Left lung (tissue), 10 donors: Measurements from ENCODE around the gene ZNF423. TPM values are rescaled to one million over a fixed set of nuclear protein-coding genes. Genes with fewer than 3 reads are reported as not detected.

Source experiments
- ATAC-seq: fragments of 200-7000 bp; cut with Tn5 transposase; one replicate; pipeline ENCODE4 v1.9.1; 2020; ENCODE audit warnings: moderate library complexity
- DNase-seq, 4 donors: peaks; one replicate each; pipeline ENCODE4 v3.0.0-alpha.2; 2013 to 2020
- H3K27ac ChIP-seq, 2 donors: fragments of 200-600 bp; sonication (generic) in 1 of 2; one replicate each; pipeline versions ENCODE4 v1.5.0 to v1.8.0; 2020 to 2021
- H3K27me3 ChIP-seq, 2 donors: fragments of 200-600 bp; sonication (generic) in 1 of 2; one replicate each; pipeline versions ENCODE4 v1.5.0 to v1.8.0; 2020 to 2021
- H3K36me3 ChIP-seq, 2 donors: fragments of 200-600 bp; sonication (generic) in 1 of 2; one replicate each; pipeline versions ENCODE4 v1.5.0 to v1.8.0; 2020 to 2021
- H3K4me1 ChIP-seq, 2 donors: fragments of 200-600 bp; one replicate each; pipeline ENCODE4 v1.8.0; 2021
- H3K4me3 ChIP-seq, 2 donors: fragments of 200-600 bp; sonication (generic) in 1 of 2; one replicate each; pipeline versions ENCODE4 v1.5.0 to v1.8.0; 2020 to 2021; ENCODE audit warnings: mild to moderate bottlenecking in 1 of 2
- H3K9me3 ChIP-seq, 2 donors: fragments of 200-600 bp; sonication (generic) in 1 of 2; one replicate each; pipeline versions ENCODE4 v1.5.0 to v1.8.0; 2020 to 2021
- CTCF ChIP-seq, 2 donors: fragments of 200-600 bp; sonication (generic) in 1 of 2; IDR thresholded peaks; one replicate each; pipeline versions ENCODE4 v1.5.0 to v1.8.0; 2021; ENCODE audit warnings: antibody characterized with exemption in 2 of 2
- intact Hi-C, 2 donors: fragments of 100-400 bp; cut with DNase I; formaldehyde crosslinking; loops; one replicate each; pipeline versions ENCODE4 v1.11.2 to v1.14.2; 2022
- polyA plus RNA-seq, 6 donors: library from polyadenylated mRNA; unstranded; fragments of 120-200 nt; gene quantifications; one replicate each; pipeline ENCODE4 v1.2.1, GENCODE V29; 2013; ENCODE audit not compliant: insufficient read length in 6 of 6
- total RNA-seq, 2 donors: library from RNA; stranded (reverse); fragmentation: NEBNext Ultra II Directional; extraction: Animal tissue kit (Norgen Biotek cat#: 25700); gene quantifications; one replicate each; pipeline ENCODE4 v1.2.1, GENCODE V29; 2021
- donor health status: DM: no; HTN: yes; CAD: no.
- donor health status: DM: no; HTN: no; CAD: no.

ZNF423 gene
- total and polyA plus RNA-seq, 8 donors, result 7.8 to 30.5 (median 26.6) TPM

DNA sequence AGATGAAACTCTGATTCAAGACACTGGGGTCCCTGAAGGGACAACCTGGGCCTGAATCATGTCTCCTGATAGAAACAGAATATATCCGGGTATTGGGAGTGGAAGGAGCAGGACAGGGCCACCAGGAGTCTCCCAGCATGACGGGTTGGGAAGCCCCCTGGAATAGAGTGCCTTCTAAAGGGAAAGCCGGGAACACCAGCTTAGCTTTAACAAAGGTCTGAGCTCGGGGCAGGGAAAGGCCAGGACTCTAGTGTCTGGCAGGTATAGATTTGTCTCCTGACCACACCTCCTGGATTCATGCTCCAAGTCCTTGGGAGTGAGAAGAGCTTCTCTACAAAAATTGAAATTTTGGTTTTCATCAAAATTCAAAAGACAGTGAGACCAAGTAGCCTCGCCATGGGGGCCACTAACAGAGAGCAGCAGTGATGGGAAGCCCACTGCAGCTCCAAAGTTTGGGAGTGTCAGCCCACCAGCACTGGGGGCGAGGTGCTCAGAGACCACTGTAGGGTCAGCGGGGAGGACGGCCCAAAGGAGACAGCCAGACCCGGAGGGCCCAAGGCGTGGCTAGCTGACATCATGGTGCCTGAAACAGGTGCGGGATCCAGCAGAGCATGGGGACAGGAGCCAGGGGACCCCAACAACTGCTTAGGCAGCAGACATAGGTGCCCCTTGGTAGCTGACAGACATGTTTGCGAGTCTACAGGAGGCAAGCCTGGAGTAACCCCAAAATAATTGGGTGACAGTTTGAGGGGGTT, 401.3 kb downstream of the ZNF423 start:
- no peak for TF ChIP-seq CTCF (IDR thresholded peaks at IDR 0.05)
- Histone ChIP-seq H3K9me3 (no peaks in the 10 kb centered on the region), H3K27me3 (peaks cover 0 to 7% of the 10 kb centered on the region in 2 donors), H3K4me1 (no peaks in the 10 kb centered on the region), H3K36me3 (no peaks in the 10 kb centered on the region), H3K27ac (no peak overlapping the region), H3K4me3 (no peak overlapping the region)
- ATAC-seq, result no peak
- DNase-seq, result peak in 1 of 4 donors; percentile 25
- intact Hi-C loops, result no loop called here

- TF ChIP-seq CTCF (IDR thresholded peaks at IDR 0.05), result no peak
- DNase-seq (peak in 1 of 4 donors; percentile 5), ATAC-seq (no peak)
- H3K27ac ChIP-seq, result no peak overlapping the region
- peaks cover 0 to 7% of the 10 kb centered on the region in 2 donors for H3K27me3 ChIP-seq
- H3K9me3 ChIP-seq, result no peaks in the 10 kb centered on the region
- intact Hi-C loops, result no loop called here
- H3K4me1 ChIP-seq, result no peaks in the 10 kb centered on the region
- H3K4me3 ChIP-seq, result no peak overlapping the region
- no peaks in the 10 kb centered on the region for H3K36me3 ChIP-seq
Measured at GRCh38 chr16:49453983-49454382, 401.9 kb downstream of the ZNF423 start.

- Histone ChIP-seq H3K27ac (peak overlapping the region in 1 of 2 donors; percentile 69), H3K27me3 (peaks cover 0 to 7% of the 10 kb centered on the region in 2 donors), H3K4me1 (no peaks in the 10 kb centered on the region), H3K9me3 (no peaks in the 10 kb centered on the region), H3K4me3 (no peak overlapping the region), H3K36me3 (no peaks in the 10 kb centered on the region)
- intact Hi-C loops, result no loop called here
- no peak for TF ChIP-seq CTCF (IDR thresholded peaks at IDR 0.05)
- no peak for ATAC-seq
- DNase-seq, result no peak
Measured at GRCh38 chr16:49453021-49453420, 402.9 kb downstream of the ZNF423 start.

DNA sequence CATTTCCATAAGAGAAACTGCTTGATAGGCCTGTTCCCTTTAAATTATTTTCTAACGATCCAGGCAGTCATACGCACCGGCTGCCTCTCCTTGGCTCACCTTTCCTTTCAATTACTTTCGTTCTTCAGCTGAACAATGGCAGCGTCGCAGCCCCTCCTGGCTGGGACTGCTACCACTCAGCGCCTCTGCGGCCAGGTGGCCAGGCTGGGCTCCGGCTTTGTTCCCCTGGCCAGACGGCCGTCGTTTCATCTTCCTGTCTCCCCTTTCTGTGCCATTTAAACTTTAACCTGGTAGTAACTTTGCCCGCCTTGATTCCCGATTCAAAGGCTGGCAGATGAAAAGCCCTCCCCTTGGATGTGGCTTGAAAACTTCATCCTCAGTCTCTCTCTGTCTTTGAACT, 403.3 kb downstream of the ZNF423 start:
- H3K36me3 ChIP-seq, result no peaks in the 10 kb centered on the region
- no peak for TF ChIP-seq CTCF (IDR thresholded peaks at IDR 0.05)
- H3K27me3 ChIP-seq, result peaks cover 0 to 7% of the 10 kb centered on the region in 2 donors
- H3K4me1 ChIP-seq, result no peaks in the 10 kb centered on the region
- intact Hi-C loops, result no loop called here
- H3K9me3 ChIP-seq, result no peaks in the 10 kb centered on the region
- no peak overlapping the region for H3K4me3 ChIP-seq
- no peak for ATAC-seq
- H3K27ac ChIP-seq, result peak overlapping the region in 1 of 2 donors; percentile 69
- no peak for DNase-seq

GRCh38 chr16:49452108-49452507, 403.8 kb downstream of the ZNF423 start:
- Histone ChIP-seq H3K27ac (peak overlapping the region; percentile 33 to 69), H3K36me3 (no peaks in the 10 kb centered on the region), H3K4me1 (no peaks in the 10 kb centered on the region), H3K9me3 (no peaks in the 10 kb centered on the region), H3K27me3 (peaks cover 0 to 7% of the 10 kb centered on the region in 2 donors), H3K4me3 (no peak overlapping the region)
- intact Hi-C loops, result no loop called here
- TF ChIP-seq CTCF (IDR thresholded peaks at IDR 0.05), result no peak
- DNase-seq (no peak), ATAC-seq (no peak)
